BLaER1 (cell line): Measurements from ENCODE around the gene XRCC3.

Experiments
- H3K27ac ChIP-seq: shearing (Covaris generic); formaldehyde crosslinking; 2 replicates; pipeline ENCODE4 v1.8.1; 2022
- H3K27me3 ChIP-seq: shearing (Covaris generic); formaldehyde crosslinking; 2 replicates; pipeline ENCODE4 v1.8.1; 2022
- H3K36me3 ChIP-seq: shearing (Covaris generic); formaldehyde crosslinking; 2 replicates; pipeline ENCODE4 v1.8.1; 2022
- H3K4me1 ChIP-seq: shearing (Covaris generic); formaldehyde crosslinking; 2 replicates; pipeline ENCODE4 v1.8.1; 2022
- H3K4me2 ChIP-seq: shearing (Covaris generic); formaldehyde crosslinking; 2 replicates; pipeline ENCODE4 v1.8.1; 2022
- H3K4me3 ChIP-seq: shearing (Covaris generic); formaldehyde crosslinking; 2 replicates; pipeline ENCODE4 v1.8.1; 2022
- H3K9ac ChIP-seq: shearing (Covaris generic); formaldehyde crosslinking; 2 replicates; pipeline ENCODE4 v1.8.1; 2022
- H3K9me3 ChIP-seq: shearing (Covaris generic); formaldehyde crosslinking; 2 replicates; pipeline ENCODE4 v1.8.1; 2022
- H4K20me1 ChIP-seq: shearing (Covaris generic); formaldehyde crosslinking; 2 replicates; pipeline ENCODE4 v1.8.1; 2022
- Cebpa-rat ChIP-seq: shearing (Covaris generic); IDR thresholded peaks from 2 replicates; pipeline ENCODE4 v1.8.1; 2022

The XRCC3 gene

DNA sequence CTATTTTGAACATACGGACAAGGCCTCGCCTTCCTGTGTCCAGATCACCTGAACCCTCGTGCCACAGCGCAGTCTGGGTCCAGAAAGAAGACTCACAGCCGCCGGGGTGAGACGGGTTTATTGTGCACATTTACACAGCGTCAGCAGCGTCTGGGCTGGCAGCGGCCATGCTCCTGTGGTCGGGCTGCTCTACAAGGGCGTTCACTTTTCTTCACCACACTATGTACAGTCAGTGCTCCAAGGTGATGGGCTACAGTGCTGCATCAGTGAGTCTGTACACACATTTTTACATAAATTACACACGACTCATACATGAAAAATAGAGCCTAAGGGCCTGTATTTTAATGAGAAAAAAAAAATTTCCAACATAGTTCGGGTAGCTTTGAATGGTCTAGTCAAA lies 18.4 kb upstream of the XRCC3 start:
- Histone ChIP-seq H3K9me3 (no peaks in the 10 kb centered on the region), H3K4me3 (no peak overlapping the region), H3K4me1 (no peaks in the 10 kb centered on the region), H3K36me3 (peaks cover 89% of the 10 kb centered on the region), H3K9ac (no peak overlapping the region; the same call in 1 of the 2 replicates), H4K20me1 (0 out of 2 replicates have a peak, but pooled peaks cover 2% of the 10 kb centered on the region), H3K4me2 (no peak overlapping the region), H3K27me3 (no peaks in the 10 kb centered on the region), H3K27ac (no peak overlapping the region)
- no peak for TF ChIP-seq Cebpa-rat

GRCh38 chr14:103732868-103733620 lies 17.8 kb upstream of the XRCC3 start:
- Histone ChIP-seq H3K27me3 (no peaks in the 10 kb centered on the region), H3K36me3 (peaks cover 94% of the 10 kb centered on the region), H4K20me1 (0 out of 2 replicates have a peak, but pooled peaks cover 8% of the 10 kb centered on the region), H3K27ac (no peak overlapping the region), H3K4me3 (no peak overlapping the region), H3K9ac (no peak overlapping the region; the same call in 1 of the 2 replicates), H3K4me1 (no peaks in the 10 kb centered on the region), H3K4me2 (no peak overlapping the region), H3K9me3 (no peaks in the 10 kb centered on the region)
- TF ChIP-seq Cebpa-rat, result no peak

DNA sequence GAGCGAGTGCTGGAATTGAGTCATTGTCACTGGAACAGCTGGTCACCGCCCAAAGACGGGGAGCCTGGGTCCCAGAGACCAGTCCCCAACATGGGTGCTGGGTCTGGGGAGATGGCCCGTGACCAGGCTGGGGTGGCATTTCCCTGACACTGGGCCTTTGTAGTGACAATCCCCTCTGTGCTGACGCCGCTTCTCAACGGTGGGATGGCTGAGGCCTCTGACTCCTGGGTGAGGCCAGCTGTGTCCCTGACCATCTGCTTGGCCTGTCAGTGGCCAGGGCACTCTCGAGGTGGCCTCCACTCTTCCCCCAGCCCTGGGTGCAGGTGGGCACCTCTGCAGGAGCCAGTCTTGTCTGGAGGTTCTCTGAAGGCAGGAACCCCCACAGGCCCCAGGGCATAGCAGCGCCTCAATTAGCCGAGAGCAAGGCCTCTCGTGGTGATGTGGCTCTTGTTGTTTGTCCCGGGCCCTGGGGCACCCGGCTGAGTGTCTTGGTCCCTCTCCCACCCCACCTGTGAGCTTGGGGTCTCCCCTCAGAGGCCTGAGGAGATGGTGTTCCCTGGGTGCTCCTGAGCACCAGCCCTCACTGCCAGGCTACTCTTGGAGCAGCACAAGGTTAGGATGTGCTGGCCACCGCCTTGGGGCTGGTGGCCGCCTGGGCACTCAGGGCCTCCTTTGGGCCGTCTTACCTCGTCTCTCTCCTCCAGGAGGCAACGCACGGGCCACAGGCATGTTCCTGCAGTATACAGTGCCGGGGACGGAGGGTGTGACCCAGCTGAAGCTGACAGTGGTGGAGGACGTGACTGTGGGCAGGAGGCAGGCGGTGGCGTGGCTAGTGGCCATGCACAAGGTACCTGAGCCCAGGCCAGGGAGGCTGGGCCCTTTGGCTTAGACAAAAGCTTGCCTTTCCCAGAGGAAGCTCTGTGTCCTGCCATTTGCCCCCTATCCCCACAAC lies 16.9 kb upstream of the XRCC3 start:
- H3K4me3 ChIP-seq, result no peak overlapping the region
- no peak overlapping the region for H3K4me2 ChIP-seq
- no peaks in the 10 kb centered on the region for H3K9me3 ChIP-seq
- no peak overlapping the region for H3K27ac ChIP-seq
- no peaks in the 10 kb centered on the region for H3K4me1 ChIP-seq
- H3K36me3 ChIP-seq, result peaks cover 94% of the 10 kb centered on the region
- TF ChIP-seq Cebpa-rat, result no peak
- H3K27me3 ChIP-seq, result no peaks in the 10 kb centered on the region
- 0 out of 2 replicates have a peak, but pooled peaks cover 10% of the 10 kb centered on the region for H4K20me1 ChIP-seq
- H3K9ac ChIP-seq, result no peak overlapping the region

DNA sequence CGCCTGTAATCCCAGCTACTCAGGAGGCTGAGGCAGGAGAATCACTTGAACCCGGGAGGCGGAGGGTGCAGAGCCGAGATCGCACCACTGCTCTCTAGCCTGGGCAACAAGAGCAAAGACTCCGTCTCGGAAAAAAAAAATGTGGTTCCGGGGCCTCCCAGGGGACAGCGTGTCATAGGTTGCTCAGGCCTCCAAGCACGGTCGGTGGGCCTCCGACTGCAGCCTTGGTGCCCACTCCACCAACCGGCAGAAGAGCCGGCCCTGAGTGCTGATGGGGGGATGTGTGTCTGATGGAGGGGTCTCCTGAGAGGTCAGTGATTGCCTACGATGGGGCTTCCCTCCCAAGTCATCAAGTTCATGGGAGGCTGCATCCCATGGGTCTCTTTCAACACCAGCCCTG lies 16.2 kb upstream of the XRCC3 start:
- Histone ChIP-seq H3K27me3 (no peaks in the 10 kb centered on the region), H3K27ac (no peak overlapping the region), H3K4me3 (no peak overlapping the region), H3K4me1 (no peaks in the 10 kb centered on the region), H3K4me2 (no peak overlapping the region), H3K9me3 (no peaks in the 10 kb centered on the region), H3K9ac (no peak overlapping the region), H4K20me1 (peaks cover 11% of the 10 kb centered on the region; the same call in 1 of the 2 replicates), H3K36me3 (peaks cover 93% of the 10 kb centered on the region)
- no peak for TF ChIP-seq Cebpa-rat

DNA sequence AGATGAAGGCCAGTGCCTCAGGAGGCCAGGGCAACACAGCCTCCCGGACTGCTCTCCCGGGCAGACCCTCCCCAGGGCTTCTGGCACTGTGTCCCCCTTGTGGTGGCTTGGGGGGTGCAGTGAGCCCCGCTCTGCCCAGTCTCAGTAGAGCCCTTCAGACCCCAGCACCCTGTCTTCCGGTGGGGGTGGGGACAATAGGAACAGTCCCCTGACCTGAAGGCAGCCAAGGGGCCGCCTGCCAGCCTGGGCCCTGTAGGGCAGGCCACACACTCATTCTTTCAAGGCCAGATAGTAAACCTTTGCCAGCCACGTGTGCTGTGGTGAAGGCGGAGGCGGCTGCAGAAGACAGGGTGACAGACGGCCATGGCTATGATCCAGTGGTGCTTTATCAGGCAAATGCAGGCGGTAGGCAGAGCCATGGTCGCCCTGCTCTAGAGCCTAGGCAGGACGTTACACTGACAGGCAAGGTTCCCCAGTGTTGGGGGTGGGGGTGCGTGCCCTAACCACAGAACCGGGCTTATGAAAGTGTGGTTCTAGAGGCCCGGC lies 15.3 kb upstream of the XRCC3 start:
- Histone ChIP-seq H3K9me3 (no peaks in the 10 kb centered on the region), H3K4me3 (no peak overlapping the region), H4K20me1 (peaks cover 20% of the 10 kb centered on the region; the same call in 1 of the 2 replicates), H3K27ac (no peak overlapping the region), H3K27me3 (no peaks in the 10 kb centered on the region), H3K4me2 (no peak overlapping the region), H3K36me3 (peaks cover 93% of the 10 kb centered on the region), H3K4me1 (no peaks in the 10 kb centered on the region), H3K9ac (no peak overlapping the region)
- TF ChIP-seq Cebpa-rat, result no peak

- Histone ChIP-seq H3K4me3 (no peak overlapping the region), H4K20me1 (peaks cover 28% of the 10 kb centered on the region), H3K9ac (no peak overlapping the region), H3K4me1 (no peaks in the 10 kb centered on the region), H3K27me3 (no peaks in the 10 kb centered on the region), H3K4me2 (no peak overlapping the region), H3K27ac (no peak overlapping the region), H3K9me3 (no peaks in the 10 kb centered on the region), H3K36me3 (peaks cover 93% of the 10 kb centered on the region)
- TF ChIP-seq Cebpa-rat, result no peak
These were observed 14.5 kb upstream of the XRCC3 start for GRCh38 chr14:103729496-103730448.

DNA sequence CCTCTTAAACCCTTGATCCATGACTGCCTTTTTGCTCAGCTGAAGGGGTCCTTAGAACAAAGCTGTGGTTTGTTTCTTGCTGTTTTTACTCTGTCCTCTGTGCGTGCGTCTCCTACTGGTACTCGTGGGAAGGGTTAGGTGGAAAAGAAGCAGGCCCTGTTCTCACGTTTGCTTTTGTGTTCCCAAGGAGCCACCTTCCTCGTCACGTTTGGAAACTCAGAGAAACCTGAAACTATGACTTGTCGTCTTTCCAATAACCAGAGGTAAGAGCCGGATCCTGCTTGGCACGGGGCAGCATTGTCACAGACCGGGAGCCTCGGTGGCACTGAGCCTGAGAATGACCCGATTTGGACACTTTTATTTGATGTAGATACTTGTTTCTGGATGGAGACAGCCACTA lies 13.5 kb upstream of the XRCC3 start:
- H3K36me3 ChIP-seq, result peaks cover 88% of the 10 kb centered on the region
- H3K27ac ChIP-seq, result no peak overlapping the region
- H3K4me1 ChIP-seq, result no peaks in the 10 kb centered on the region
- no peaks in the 10 kb centered on the region for H3K27me3 ChIP-seq
- H3K9me3 ChIP-seq, result no peaks in the 10 kb centered on the region
- H3K4me3 ChIP-seq, result no peak overlapping the region
- no peak overlapping the region for H3K9ac ChIP-seq
- no peak for TF ChIP-seq Cebpa-rat
- no peak overlapping the region for H3K4me2 ChIP-seq
- peaks cover 39% of the 10 kb centered on the region for H4K20me1 ChIP-seq

DNA sequence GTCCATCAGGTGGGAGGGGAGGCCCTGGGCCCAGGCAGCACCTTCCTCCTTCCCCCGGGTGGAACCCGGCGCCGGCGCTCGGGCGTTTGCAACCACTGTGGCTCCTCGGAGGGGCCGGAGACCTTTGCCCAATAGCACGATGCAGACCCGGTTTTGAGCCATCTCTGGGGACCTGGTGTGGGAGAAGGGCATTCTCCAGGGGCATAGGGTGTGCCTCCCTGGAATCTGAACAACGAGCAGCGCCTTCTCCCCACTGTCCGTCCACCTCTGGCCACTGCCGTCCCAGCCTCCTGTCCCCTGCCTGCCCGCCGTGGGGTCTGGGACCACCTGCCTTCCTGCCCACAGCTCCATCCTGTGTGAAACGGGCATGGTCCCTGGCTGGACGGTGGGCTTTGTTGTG lies 12.9 kb upstream of the XRCC3 start:
- Histone ChIP-seq H3K9ac (no peak overlapping the region), H3K27me3 (no peaks in the 10 kb centered on the region), H3K4me2 (no peak overlapping the region), H3K9me3 (no peaks in the 10 kb centered on the region), H3K27ac (no peak overlapping the region), H3K36me3 (peaks cover 82% of the 10 kb centered on the region), H3K4me1 (no peaks in the 10 kb centered on the region), H3K4me3 (no peak overlapping the region), H4K20me1 (peaks cover 45% of the 10 kb centered on the region)
- no peak for TF ChIP-seq Cebpa-rat

- peaks cover 75% of the 10 kb centered on the region for H3K36me3 ChIP-seq
- H3K4me3 ChIP-seq, result no peak overlapping the region
- no peaks in the 10 kb centered on the region for H3K4me1 ChIP-seq
- H3K4me2 ChIP-seq, result no peak overlapping the region
- no peak for TF ChIP-seq Cebpa-rat
- no peaks in the 10 kb centered on the region for H3K27me3 ChIP-seq
- no peak overlapping the region for H3K9ac ChIP-seq
- peaks cover 50% of the 10 kb centered on the region for H4K20me1 ChIP-seq
- H3K27ac ChIP-seq, result no peak overlapping the region
- H3K9me3 ChIP-seq, result no peaks in the 10 kb centered on the region
These were observed 12.2 kb upstream of the XRCC3 start for GRCh38 chr14:103727313-103727980.
